IMR-90 (cell line): ENCODE results near the gene THPO. TPM values are rescaled to one million over a fixed set of nuclear protein-coding genes. Genes with fewer than 3 reads are reported as not detected.

Experiments
- ATAC-seq: fragments of 200-7000 bp; cut with Tn5 transposase; 2 replicates; pipeline ENCODE4 v1.9.1; 2020; ENCODE audit warnings: low read depth, mild to moderate bottlenecking, moderate library complexity
- BruUV-seq: library from RNA; stranded (reverse); fragments of 400-500 nt; replicated peaks from 2 replicates; lab custom pipeline; 2021; lab: Mats Ljungman, UMichigan
- CTCF ChIA-PET: fragments of 300-600 bp; formaldehyde crosslinking; extraction: SDS; loops from one replicate; lab custom pipeline; 2021; ENCODE audit warnings: antibody characterized with exemption; lab: Yijun Ruan, JAX
- POLR2A ChIA-PET: fragments of 300-600 bp; sonication (Branson Sonifier 250); formaldehyde crosslinking; loops from one replicate; lab custom pipeline; 2022; ENCODE audit warnings: antibody characterized with exemption; ENCODE audit not compliant: unreplicated experiment; lab: Charles Lee
- DNase-seq: peaks from one replicate; pipeline ENCODE4 v3.0.0; 2013
- H2AFZ ChIP-seq: replicated peaks from 2 replicates; pipeline ENCODE3; 2013; ENCODE audit warnings: low read length, mild to moderate bottlenecking; ENCODE audit not compliant: poor library complexity
- H2AK5ac ChIP-seq: 2 replicates; pipeline ENCODE4 v1.6.1; 2013; ENCODE audit warnings: low read depth, low read length, inconsistent platforms
- H2AK9ac ChIP-seq: replicated peaks from 2 replicates; pipeline ENCODE3; 2013; ENCODE audit warnings: mild to moderate bottlenecking, low read depth, low read length, moderate library complexity; ENCODE audit not compliant: poor library complexity
- H2BK120ac ChIP-seq: 2 replicates; pipeline ENCODE4 v1.6.1; 2013; ENCODE audit warnings: low read depth, low read length, inconsistent platforms
- H2BK15ac ChIP-seq: 3 replicates; pipeline ENCODE4 v1.6.1; 2013; ENCODE audit warnings: low read depth, low read length, inconsistent platforms
- H2BK20ac ChIP-seq: 2 replicates; pipeline ENCODE4 v1.6.1; 2013; ENCODE audit warnings: low read depth, mild to moderate bottlenecking, inconsistent platforms, low read length, moderate library complexity
- H2BK5ac ChIP-seq: 2 replicates; pipeline ENCODE4 v1.6.1; 2013; ENCODE audit warnings: mild to moderate bottlenecking, low read depth, low read length, inconsistent platforms; ENCODE audit not compliant: poor library complexity, severe bottlenecking
- H3K14ac ChIP-seq: replicated peaks from 2 replicates; pipeline ENCODE4 v1.6.1; 2013; ENCODE audit warnings: low read depth, low read length, inconsistent platforms
- H3K18ac ChIP-seq: 2 replicates; pipeline ENCODE4 v1.6.1; 2013; ENCODE audit warnings: low read depth, low read length, control low read depth
- H3K23ac ChIP-seq: 2 replicates; pipeline ENCODE4 v1.6.1; 2013; ENCODE audit warnings: low read depth, low read length, inconsistent platforms
- H3K27ac ChIP-seq: 2 replicates; pipeline ENCODE4 v1.5.1; 2013; ENCODE audit warnings: mild to moderate bottlenecking, control low read depth, low read length; ENCODE audit not compliant: insufficient read depth
- H3K27me3 ChIP-seq: 2 replicates; pipeline ENCODE4 v1.6.1; 2013; ENCODE audit warnings: low read length; ENCODE audit not compliant: control insufficient read depth, insufficient read depth
- H3K36me3 ChIP-seq: 2 replicates; pipeline ENCODE4 v1.6.1; 2013; ENCODE audit warnings: low read length, mixed read lengths; ENCODE audit not compliant: control insufficient read depth, insufficient read depth
- H3K4ac ChIP-seq: 2 replicates; pipeline ENCODE4 v1.6.1; 2013; ENCODE audit warnings: low read depth, low read length, inconsistent platforms
- H3K4me1 ChIP-seq: 2 replicates; pipeline ENCODE4 v1.6.1; 2013; ENCODE audit warnings: low read length, mixed read lengths; ENCODE audit not compliant: control insufficient read depth, insufficient read depth
- H3K4me2 ChIP-seq: 2 replicates; pipeline ENCODE4 v1.6.1; 2013; ENCODE audit warnings: low read depth, mild to moderate bottlenecking, control low read depth, low read length, moderate library complexity
- H3K4me3 ChIP-seq: 2 replicates; pipeline ENCODE4 v1.5.1; 2013; ENCODE audit warnings: low read depth, mild to moderate bottlenecking, control low read depth, low read length, moderate library complexity; ENCODE audit not compliant: insufficient read depth
- H3K56ac ChIP-seq: 2 replicates; pipeline ENCODE4 v1.6.1; 2013; ENCODE audit warnings: low read length, inconsistent platforms; ENCODE audit not compliant: insufficient read depth; ENCODE audit errors: extremely low read depth
- H3K79me1 ChIP-seq, 2 experiments: 2 replicates each; pipeline ENCODE4 v1.6.1; 2013; ENCODE audit warnings: low read length in 2 of 2, inconsistent platforms in 1 of 2, low read depth in 1 of 2
- H3K9ac ChIP-seq: 2 replicates; pipeline ENCODE4 v1.6.1; 2013; ENCODE audit warnings: low read depth, low read length, control low read depth
- H3K9me1 ChIP-seq: 2 replicates; pipeline ENCODE4 v1.6.1; 2013; ENCODE audit warnings: low read length, inconsistent platforms; ENCODE audit not compliant: insufficient read depth
- H3K9me3 ChIP-seq: 2 replicates; pipeline ENCODE4 v1.6.1; 2013; ENCODE audit warnings: low read length; ENCODE audit not compliant: control insufficient read depth, insufficient read depth
- H4K20me1 ChIP-seq: 2 replicates; pipeline ENCODE4 v1.6.1; 2013; ENCODE audit warnings: low read length, inconsistent platforms; ENCODE audit not compliant: insufficient read depth
- H4K5ac ChIP-seq: 2 replicates; pipeline ENCODE4 v1.6.1; 2013; ENCODE audit warnings: mild to moderate bottlenecking, low read depth, low read length, control low read depth
- H4K8ac ChIP-seq, 2 experiments: 2 replicates each; pipeline ENCODE4 v1.6.1; 2013; ENCODE audit warnings: low read depth in 2 of 2, low read length in 2 of 2, control low read depth in 1 of 2, inconsistent platforms in 1 of 2
- H4K91ac ChIP-seq: 2 replicates; pipeline ENCODE4 v1.6.1; 2013; ENCODE audit warnings: low read depth, low read length, inconsistent platforms; ENCODE audit not compliant: insufficient read depth
- BHLHE40 ChIP-seq: fragments of 150-350 bp; IDR thresholded peaks from 2 replicates; pipeline ENCODE4 v1.6.1; 2016; ENCODE audit warnings: mild to moderate bottlenecking, low read depth, low read length
- CHD1 ChIP-seq: IDR thresholded peaks from 2 replicates; pipeline ENCODE4 v1.6.1; 2012; ENCODE audit warnings: low read depth, low read length, improper control_type of control experiment
- MAZ ChIP-seq: IDR thresholded peaks from 2 replicates; pipeline ENCODE4 v1.6.1; 2012; ENCODE audit warnings: low read depth, mild to moderate bottlenecking, low read length, improper control_type of control experiment, moderate library complexity, borderline replicate concordance
- RAD21 ChIP-seq: IDR thresholded peaks from 2 replicates; pipeline ENCODE4 v1.6.1; 2012; ENCODE audit warnings: low read length, improper control_type of control experiment
- WGBS, 2 experiments: methylation state at CpG; one replicate each; pipeline versions ENCODE4 v1.1.5 to v1.1.7; 2013; ENCODE audit warnings: missing lambda C conversion rate in 2 of 2; ENCODE audit not compliant: insufficient read length in 1 of 2; ENCODE audit errors: extremely low coverage in 2 of 2; 5-methylcytosine and 5-hydroxymethylcytosine counted together
- dilution Hi-C: fragments of 300-500 bp; cut with HindIII; formaldehyde crosslinking; loops from one replicate; pipeline ENCODE4 v1.14.3; 2018; ENCODE audit warnings: low sequenced_read_pairs; ENCODE audit not compliant: unreplicated experiment
- in situ Hi-C: fragments of 300-500 bp; cut with MboI; formaldehyde crosslinking; loops from 3 replicates; pipeline ENCODE4 v1.14.3; 2019; ENCODE audit warnings: low sequenced_read_pairs, inconsistent platforms, mixed read lengths
- intact Hi-C: fragments of 100-400 bp; cut with micrococcal nuclease; formaldehyde crosslinking; loops from 2 replicates; pipeline ENCODE4 v1.10.0; 2022
- polyA plus RNA-seq, 3 experiments: library from polyadenylated mRNA; depleted of rRNA; stranded (reverse); fragments of >200 nt; gene quantifications; 2 replicates each; pipeline ENCODE4 v1.2.3, GENCODE V29; 2012; ENCODE audit warnings: low replicate concordance in 1 of 3
- total RNA-seq: library from RNA; depleted of rRNA; stranded (reverse); fragments of >200 nt; gene quantifications from 2 replicates; pipeline ENCODE4 v1.2.3, GENCODE V29; 2012
- TF ChIP-seq, protein P1 (sequence below): conservative IDR thresholded peaks from 2 replicates; pipeline ENCODE4 v1.5.1; 2012; ENCODE audit warnings: mild to moderate bottlenecking, low read depth, low read length, improper control_type of control experiment

THPO gene
- total and polyA plus RNA-seq, 2 of the 4 experiments (the other 2 are of a cell fraction), result not detected

GRCh38 chr3:184360070-184360928 is 17.7 kb downstream of the THPO start:
- H4K5ac ChIP-seq, result no peak overlapping the region
- dilution Hi-C loops, result loop anchor here (25.0 kb wide), 1 partner anchor 177 kb away; no protein-coding TSS in a partner anchor
- peak overlapping the region; percentile 83 for H3K9ac ChIP-seq
- H3K79me1 ChIP-seq, result peaks cover 5 to 39% of the 10 kb centered on the region in 2 experiments
- TF ChIP-seq, protein P1, sequence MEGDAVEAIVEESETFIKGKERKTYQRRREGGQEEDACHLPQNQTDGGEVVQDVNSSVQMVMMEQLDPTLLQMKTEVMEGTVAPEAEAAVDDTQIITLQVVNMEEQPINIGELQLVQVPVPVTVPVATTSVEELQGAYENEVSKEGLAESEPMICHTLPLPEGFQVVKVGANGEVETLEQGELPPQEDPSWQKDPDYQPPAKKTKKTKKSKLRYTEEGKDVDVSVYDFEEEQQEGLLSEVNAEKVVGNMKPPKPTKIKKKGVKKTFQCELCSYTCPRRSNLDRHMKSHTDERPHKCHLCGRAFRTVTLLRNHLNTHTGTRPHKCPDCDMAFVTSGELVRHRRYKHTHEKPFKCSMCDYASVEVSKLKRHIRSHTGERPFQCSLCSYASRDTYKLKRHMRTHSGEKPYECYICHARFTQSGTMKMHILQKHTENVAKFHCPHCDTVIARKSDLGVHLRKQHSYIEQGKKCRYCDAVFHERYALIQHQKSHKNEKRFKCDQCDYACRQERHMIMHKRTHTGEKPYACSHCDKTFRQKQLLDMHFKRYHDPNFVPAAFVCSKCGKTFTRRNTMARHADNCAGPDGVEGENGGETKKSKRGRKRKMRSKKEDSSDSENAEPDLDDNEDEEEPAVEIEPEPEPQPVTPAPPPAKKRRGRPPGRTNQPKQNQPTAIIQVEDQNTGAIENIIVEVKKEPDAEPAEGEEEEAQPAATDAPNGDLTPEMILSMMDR, result no peak
- TF ChIP-seq CHD1 (no peak), RAD21 (no peak), MAZ (no peak), BHLHE40 (no peak)
- H2BK120ac ChIP-seq, result no peak overlapping the region
- H2AFZ ChIP-seq, result peak overlapping the region; percentile 99
- peaks cover 10% of the 10 kb centered on the region for H4K20me1 ChIP-seq
- H2BK20ac ChIP-seq, result no peak overlapping the region
- H4K8ac ChIP-seq, result peak overlapping the region in 1 of 2 experiments; percentile 58; a peak in 1 of 4 replicates
- peak overlapping the region; percentile 86 for H3K23ac ChIP-seq
- ATAC-seq (no peak), DNase-seq (no peak)
- no peaks in the 10 kb centered on the region for H3K9me3 ChIP-seq
- H3K4me3 ChIP-seq, result peak overlapping the region; percentile 56
- intact Hi-C loops, result no loop called here
- H3K4me2 ChIP-seq, result peak overlapping the region; percentile 99
- CTCF ChIA-PET, result interaction anchor here (1.2 kb wide), 1 partner anchor 201 kb away, joined by 3 read pairs; the partner anchor contains the start of gene EPHB3
- no peak overlapping the region for H2BK5ac ChIP-seq
- in situ Hi-C loops, result no loop called here
- peaks cover 13% of the 10 kb centered on the region; the same call in 1 of the 2 replicates for H3K9me1 ChIP-seq
- no TSS peak for BruUV-seq
- H3K27ac ChIP-seq, result no peak overlapping the region
- peak overlapping the region; percentile 78; the same call in 1 of the 2 replicates for H2AK5ac ChIP-seq
- peaks cover 8% of the 10 kb centered on the region for H3K36me3 ChIP-seq
- H2AK9ac ChIP-seq, result peak overlapping the region; percentile 96
- POLR2A ChIA-PET, result no interaction called here
- no peak overlapping the region for H3K18ac ChIP-seq
- peaks cover 7% of the 10 kb centered on the region for H3K4me1 ChIP-seq
- WGBS, 2 experiments, result 40 to 96% methylated on average over 2 to 6 of the region's 12 CpGs
- H3K27me3 ChIP-seq, result no peaks in the 10 kb centered on the region
- H3K4ac ChIP-seq, result peak overlapping the region; percentile 69; the same call in 1 of the 2 replicates
- H2BK15ac ChIP-seq, result no peak overlapping the region; the same call in 2 of the 3 replicates
- H3K56ac ChIP-seq, result no peak overlapping the region
- peak overlapping the region; percentile 26 for H3K14ac ChIP-seq
- no peak overlapping the region for H4K91ac ChIP-seq
